Suprapubic skin (tissue), 3 donors: ENCODE results near the gene ZSWIM9.

Source experiments
- POLR2A ChIP-seq, 2 donors: fragments of 450-650 bp; IDR thresholded peaks; one replicate each; pipeline ENCODE4 v1.6.1; 2017; ENCODE audit warnings: antibody characterized with exemption in 2 of 2, mild to moderate bottlenecking in 2 of 2, moderate library complexity in 2 of 2
- TF ChIP-seq, protein P1 (sequence below), 2 donors: fragments of 200-600 bp in 1 of 2; fragments of 450-650 bp in 1 of 2; sonication (generic) in 1 of 2; IDR thresholded peaks; one replicate each; pipeline ENCODE4 v1.5.1; 2016 to 2019; ENCODE audit warnings: antibody characterized with exemption in 2 of 2, mild to moderate bottlenecking in 1 of 2, moderate library complexity in 1 of 2

DNA sequence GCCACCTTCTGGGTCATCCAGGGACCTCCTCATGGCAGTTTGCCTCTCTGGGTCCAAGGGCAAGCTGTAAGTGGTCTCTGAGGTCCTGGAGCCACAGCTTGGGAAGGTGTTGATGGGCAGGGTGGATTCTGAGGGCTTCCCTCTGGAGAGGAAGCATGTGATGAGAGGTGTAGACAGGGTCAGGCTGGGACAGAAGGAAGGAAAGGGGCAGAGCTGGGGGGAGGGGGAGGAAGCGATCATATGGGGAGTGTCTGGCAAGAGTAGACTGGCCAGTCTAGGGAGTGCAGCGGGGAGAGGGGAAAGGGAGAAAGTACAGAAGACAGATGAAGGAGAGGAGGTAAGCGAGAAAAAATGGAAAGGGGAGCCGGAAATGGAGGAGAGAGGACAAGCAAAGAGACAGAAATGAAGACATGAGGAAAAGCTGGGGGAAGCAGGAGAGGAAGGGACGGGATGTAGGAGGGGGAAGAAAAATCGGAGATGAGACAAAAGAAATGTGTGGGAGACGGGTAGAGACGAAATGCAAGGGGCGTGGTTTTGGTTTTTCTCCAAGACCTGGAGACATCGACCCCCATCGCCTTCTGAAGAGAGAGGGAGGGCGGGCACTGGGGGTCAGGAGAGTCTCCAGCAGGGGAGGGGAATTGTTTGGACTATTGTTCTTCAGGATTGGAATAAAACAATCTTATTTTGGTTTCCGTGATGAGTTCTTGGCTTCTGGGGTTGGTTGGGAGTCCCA, 26.6 kb downstream of the ZSWIM9 start:
- TF ChIP-seq, protein P1, sequence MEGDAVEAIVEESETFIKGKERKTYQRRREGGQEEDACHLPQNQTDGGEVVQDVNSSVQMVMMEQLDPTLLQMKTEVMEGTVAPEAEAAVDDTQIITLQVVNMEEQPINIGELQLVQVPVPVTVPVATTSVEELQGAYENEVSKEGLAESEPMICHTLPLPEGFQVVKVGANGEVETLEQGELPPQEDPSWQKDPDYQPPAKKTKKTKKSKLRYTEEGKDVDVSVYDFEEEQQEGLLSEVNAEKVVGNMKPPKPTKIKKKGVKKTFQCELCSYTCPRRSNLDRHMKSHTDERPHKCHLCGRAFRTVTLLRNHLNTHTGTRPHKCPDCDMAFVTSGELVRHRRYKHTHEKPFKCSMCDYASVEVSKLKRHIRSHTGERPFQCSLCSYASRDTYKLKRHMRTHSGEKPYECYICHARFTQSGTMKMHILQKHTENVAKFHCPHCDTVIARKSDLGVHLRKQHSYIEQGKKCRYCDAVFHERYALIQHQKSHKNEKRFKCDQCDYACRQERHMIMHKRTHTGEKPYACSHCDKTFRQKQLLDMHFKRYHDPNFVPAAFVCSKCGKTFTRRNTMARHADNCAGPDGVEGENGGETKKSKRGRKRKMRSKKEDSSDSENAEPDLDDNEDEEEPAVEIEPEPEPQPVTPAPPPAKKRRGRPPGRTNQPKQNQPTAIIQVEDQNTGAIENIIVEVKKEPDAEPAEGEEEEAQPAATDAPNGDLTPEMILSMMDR (IDR thresholded peaks at IDR 0.05) = no peak
- TF ChIP-seq POLR2A (IDR thresholded peaks at IDR 0.05) = no peak
